PC-9 (cell line): Measurements from ENCODE around the gene ATXN1.

Source experiments
- CTCF ChIP-seq: fragments of 200-600 bp; sonication (generic); conservative IDR thresholded peaks from 2 replicates; pipeline ENCODE4 v1.6.1; 2017; ENCODE audit warnings: mixed run types, antibody characterized with exemption, mild to moderate bottlenecking, moderate library complexity
- EZH2 ChIP-seq: fragments of 200-600 bp; sonication (generic); IDR thresholded peaks from 2 replicates; pipeline ENCODE4 v1.8.0; 2017; ENCODE audit warnings: antibody characterized with exemption, low read depth

DNA sequence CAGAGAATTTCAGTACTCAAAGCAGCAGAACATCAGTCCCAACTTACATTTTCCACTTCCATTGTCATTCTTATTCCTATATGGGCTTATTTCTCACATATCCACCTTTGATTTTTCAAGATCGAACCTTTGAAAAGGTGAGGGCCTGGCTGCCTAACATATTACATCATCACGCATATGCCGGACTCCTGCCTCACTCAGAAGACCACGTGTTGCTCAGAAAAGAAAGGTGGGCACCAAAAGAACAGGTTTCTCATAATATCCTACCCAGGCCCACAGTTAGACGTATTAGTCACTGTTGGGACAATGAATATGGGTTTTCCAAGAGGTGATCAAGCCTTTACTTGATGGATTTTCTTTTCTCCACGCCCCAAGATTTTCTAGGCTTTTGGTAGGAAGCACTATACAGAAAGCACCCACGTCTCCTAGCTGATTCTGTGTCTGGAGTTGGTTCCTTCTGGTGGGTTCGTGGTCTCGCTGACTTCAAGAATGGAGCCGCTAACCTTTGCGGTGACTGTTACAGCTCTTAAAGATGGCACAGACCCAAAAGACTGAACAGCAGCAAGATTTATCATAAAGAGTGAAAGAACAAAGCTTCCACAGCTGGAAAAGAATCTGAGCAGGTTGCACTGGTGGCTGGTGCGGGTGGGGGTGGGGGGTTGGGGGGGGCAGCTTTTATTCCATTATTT is 168.9 kb downstream of the ATXN1 start:
- TF ChIP-seq CTCF, result no peak
- TF ChIP-seq EZH2, result no peak
